ENCODE results near the gene GALNT17. TPM values are rescaled to one million over a fixed set of nuclear protein-coding genes. Genes with fewer than 3 reads are reported as not detected.
"Not testable (repeated sequence)": the region's sequence is repeated elsewhere in the genome, so short reads cannot be mapped to it uniquely, and the experiment has no call there.

Gene GALNT17
- total RNA-seq, 1 donor, result not detected

DNA sequence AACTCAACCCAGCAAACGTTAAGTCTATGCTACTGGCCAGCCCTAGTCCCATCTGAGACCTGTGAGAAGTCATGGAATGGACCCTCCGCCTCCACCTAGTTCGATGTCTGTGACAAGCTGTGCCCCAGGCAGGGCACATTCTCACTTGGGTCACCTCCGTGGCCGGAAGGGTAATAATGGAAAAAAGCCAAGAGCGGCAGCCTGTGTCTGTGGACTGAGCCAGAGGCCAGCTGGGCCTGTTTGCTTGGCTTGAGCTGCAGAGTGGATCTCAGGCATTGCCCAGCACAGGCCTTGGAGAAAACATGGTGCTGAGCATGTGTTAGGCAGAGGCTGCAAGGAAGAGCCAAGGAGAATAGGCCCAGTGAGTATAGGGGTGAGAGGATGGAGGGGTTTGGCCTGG is 97.8 kb downstream of the GALNT17 start:
- no peak for DNase-seq (ENCODE audit: low read depth in 2 of 3, low spot score in 2 of 3)

DNA sequence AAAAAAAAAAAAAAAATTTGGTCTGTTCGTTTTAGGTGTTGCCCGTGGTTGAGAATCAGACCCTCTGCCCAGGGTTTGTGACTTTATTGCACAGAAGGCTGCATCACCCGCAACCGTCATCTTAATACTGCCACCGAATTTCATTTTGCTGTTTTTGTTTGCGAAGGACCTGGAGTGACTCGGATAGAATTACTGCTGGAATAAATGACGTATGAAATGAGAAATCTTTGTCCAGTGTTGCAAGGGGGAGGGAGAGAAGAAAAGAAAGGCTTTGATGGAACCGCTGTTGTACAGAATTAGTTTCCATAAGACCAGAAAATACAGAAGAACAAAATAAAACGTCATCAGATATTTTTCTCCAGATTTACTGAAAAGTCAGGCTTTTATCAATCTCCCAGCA is 103.3 kb downstream of the GALNT17 start:
- DNase-seq (ENCODE audit: low read depth in 2 of 3, low spot score in 2 of 3), result no peak

DNA sequence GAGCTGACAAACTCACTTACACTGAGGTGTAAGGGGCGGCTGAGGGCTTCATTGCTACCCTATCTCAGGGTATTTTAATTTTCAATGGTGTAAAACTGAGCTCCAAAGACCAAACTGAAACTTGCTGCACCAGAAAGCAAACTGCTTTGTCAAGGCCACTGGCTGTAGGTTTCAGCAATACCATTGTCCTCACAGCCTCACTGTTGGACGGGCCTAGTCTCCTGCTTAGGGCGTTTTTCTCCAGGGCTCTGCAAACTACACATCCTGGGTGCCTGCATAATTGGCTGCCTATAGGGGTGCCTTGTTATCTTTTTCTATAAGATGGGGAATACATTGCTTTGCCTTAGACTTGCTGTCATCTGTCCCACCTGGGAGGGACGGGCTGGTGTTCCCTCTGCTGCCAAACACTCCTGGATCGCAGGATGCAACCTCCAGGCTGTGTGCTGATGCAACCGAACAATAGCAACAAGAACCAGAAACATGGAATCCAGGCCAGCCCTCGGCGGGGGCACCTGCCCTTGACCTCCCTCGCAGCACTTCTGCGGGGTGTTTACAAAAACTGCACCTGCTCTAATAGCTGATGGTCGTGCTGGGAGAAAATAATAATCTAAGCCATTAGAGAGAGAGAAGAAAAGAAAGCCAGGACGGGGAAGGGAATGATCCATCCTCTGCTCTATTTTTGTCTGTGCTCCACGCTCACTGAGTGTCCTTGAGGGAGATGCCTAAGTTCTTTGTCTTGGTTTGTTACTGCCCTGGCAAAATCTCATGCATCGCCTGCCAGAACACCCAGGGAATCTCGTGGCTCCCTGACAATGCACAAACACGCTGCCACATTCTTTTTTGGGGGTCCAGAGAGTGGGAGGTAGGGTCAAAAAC is 104.5 kb downstream of the GALNT17 start:
- DNase-seq (ENCODE audit: low read depth in 2 of 3, low spot score in 2 of 3), result no peak

DNA sequence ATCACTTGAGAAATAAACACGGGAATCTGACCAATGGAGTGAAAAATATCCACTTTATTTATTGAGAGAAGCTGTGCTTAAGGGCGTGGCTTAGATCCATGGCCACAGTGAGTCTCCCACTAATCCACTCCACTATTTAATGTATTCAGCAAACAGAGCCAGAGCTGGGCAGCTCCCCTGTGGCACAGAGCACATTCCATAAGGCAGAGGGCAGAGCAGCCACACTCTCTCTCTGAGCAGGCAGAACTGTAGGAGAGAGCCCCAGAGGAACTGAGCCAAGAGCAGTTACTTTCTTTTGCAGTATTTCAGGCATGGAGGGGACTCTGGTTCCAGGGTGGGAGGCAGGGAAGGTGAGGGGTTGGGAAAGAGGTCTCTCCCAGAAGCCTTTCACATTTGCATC is 106.0 kb downstream of the GALNT17 start:
- no peak for DNase-seq (ENCODE audit: low read depth in 2 of 3, low spot score in 2 of 3)

DNA sequence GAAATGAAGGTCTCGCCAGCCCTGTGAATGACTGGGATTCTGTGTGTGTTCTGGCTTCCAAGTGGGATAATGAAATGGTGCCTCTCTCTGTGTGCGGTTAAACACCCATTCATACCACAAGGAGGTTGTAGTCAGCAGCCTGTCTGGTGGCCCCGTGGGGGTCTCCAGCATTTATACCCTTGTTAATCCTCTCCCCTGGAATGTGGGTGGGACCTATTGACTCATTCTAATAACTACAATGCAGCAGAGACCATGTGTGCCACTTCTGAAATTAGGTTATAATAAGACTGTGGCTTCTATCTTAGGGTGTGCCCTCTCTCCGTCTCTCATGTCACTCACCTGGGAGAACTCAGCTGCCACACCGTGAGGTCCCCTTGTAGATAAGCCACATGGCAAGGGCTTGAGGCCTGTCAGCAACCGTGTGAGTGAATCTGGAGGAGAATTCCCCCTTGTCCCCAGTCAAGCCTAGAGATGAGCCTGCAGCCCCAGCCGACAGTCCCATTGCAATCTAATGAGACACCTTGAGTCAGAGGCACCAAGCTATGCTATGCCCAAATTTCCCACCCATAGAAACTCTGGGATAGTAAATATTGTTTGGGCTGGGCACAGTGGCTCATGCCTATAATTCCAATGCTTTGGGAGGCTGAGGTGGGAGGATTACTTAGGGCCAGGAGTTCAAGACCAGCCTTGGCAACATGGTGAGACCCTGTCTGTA is 106.8 kb downstream of the GALNT17 start:
- no peak for DNase-seq (ENCODE audit: low read depth in 2 of 3, low spot score in 2 of 3)

DNA sequence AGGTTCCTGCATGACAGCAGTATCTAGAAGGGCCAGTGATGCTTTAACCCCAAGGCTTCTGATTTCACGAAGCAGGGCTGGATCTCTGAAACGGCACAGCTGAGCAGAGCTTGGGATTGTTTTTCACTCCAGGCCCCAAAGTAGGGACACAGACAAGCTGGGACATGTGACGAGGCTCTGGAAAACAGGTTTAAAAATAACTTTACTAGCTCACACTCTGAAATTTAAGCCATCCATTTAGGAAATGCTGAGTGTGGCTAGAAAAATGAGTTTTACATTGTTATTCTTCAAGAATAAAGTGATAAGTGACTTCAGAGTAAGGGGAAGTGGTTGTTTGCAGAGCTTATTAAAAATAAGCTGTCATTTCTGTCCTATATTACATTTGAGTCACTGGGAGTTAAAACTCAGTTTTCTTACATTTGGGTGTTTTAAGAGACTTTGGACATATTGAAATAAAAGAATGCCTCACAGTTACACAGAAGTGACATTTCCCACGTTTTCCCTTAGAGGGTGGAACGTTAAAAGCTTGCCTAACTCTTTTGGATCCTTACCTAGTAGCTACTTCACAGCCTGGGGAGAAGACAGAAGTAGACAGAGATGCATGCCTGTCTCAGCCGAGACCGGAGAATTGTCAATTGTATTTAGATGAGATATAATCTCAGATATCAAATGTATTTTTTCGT is 107.8 kb downstream of the GALNT17 start:
- no peak for DNase-seq (ENCODE audit: low read depth in 2 of 3, low spot score in 2 of 3)

DNA sequence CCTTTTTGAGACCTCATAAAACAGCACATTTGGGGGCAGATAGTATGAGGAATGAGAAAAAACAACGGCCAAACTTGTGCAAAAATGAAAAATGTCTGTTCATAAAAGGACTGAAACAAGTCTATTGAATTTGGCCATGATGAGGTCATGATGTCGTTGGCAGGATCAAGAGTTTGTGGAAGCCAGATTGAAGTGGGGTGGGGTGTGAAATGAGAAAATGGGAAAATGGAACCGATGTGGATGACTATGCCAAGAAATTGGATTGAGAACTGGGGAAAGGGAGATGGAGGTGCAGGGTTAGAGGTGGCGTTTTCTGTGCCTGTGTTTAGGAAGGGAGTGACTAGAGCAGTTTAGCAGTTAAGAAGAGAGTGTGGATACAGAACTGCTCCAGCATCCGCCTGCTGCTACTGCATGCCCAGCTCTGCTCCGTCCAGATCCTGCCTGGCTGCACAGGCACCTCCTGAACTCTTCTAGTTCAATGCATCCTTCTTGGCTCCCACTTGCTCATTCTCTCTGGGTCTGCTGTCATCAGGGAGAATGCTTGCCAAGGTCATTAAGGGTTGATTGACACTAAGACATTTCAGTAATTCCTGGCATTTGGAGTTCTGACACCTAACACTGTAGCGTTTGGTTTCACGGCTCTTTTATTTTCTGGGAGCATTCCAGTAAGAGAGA is 111.9 kb downstream of the GALNT17 start:
- no peak for DNase-seq (ENCODE audit: low read depth in 2 of 3, low spot score in 2 of 3)

DNA sequence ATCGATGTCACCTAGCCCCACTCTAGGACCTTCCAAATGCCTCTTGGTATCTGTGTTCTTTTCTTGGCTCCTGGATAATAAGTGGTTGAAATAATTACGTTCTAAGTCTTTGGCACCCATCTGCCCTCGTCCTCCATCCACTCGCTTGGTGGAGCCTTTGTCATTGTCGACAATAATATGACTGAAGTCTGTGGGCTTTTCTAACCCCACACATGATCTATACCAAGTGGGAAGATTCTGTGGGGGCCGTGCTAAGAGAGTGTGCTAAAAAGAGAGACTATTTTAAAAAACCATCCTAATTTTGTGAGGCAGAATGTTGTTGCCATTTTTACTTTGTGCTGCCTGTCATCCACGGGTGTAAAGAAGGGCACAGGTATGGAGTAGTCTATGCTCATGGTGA is 113.1 kb downstream of the GALNT17 start:
- no peak for DNase-seq (ENCODE audit: low read depth in 2 of 3, low spot score in 2 of 3)

DNA sequence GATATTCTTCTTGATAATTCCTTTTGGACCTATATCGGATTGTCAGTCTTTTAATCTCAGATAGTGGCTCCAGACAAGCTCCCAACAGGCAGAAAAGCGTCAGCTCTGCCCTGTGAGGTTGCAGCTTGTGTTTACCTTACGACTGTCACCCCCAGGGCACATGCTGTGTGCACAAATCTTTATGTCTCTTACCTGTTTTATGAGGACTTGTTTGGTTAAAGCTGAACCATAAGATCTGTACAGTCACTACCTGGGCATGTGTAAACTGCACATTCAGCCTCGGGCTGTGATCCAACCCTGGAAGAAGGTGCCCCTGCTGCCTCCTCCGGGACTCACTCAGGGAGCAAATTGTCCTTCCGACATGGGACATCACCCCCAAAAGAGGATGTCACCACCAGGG is 119.8 kb downstream of the GALNT17 start:
- DNase-seq (ENCODE audit: low read depth in 2 of 3, low spot score in 2 of 3), result no peak

DNA sequence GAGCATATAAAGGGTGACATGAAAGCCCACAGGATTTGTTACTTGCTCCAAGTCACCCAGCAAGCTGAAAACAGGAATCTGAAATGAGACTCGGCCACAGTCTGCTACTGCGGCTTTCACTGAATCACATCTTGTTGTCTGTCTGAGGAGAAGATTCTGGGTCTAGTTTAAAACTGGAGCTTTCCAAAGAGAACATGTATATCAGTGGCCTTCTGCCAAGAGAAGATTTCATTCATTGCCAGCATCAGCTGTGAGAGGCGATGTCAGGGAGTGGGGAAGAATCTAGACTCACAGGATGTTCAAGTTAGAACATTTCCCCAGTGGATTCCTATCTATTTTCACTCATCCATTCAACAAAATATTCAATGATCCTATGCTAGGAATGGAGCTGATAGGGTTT is 122.8 kb downstream of the GALNT17 start:
- DNase-seq (ENCODE audit: low read depth in 2 of 3, low spot score in 2 of 3), result no peak

DNA sequence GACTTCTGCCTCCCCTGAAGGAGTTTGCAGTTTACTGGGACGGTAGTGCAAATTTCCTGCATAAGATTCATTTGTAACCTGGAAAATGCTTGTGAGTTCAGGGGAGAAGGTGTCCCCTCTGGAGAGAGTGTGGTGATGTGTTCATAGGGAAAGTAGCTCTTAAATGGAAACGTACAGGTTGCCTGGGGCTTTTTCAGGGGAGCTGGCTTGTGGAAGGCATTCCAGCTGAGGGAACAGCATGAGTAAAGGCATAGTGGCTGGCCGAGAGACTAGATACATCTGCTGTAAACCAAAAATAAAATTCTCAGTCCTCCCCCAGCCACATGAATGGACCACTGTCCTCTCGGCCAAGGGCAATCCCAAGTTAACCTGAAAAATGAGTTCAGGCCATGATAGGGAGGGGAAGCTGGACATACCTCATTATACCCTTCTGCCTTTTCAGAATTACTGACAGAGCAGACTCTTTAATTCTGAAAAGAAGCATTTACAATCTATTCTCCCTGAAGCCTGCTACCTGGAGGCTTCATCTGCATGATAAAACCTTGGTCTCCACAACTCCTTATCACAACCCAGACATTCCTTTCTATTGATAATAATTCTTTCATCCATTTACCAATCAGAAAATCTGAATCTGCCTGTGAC is 123.7 kb downstream of the GALNT17 start:
- DNase-seq (ENCODE audit: low read depth in 2 of 3, low spot score in 2 of 3), result no peak

DNA sequence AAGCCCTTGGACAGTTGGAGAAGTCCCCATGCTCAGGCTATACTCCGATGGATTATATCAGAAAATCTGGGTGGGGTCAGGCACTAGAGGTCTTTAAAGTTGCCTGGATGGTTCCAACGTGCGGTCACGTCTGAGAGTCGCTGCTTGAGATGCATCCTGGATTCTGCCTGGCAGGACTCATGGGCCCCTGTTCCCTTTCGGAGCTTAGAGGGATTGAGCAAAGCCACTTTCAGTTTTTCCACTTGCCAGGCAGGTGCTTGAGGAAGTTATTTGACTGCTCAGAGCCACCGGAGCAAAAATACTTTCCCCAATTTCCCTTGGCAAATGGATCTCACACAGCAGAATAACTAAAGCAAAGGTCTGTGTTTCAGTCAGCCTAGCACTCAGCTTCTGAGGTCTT is 129.1 kb downstream of the GALNT17 start:
- no peak for DNase-seq (ENCODE audit: low read depth in 2 of 3, low spot score in 2 of 3)

DNA sequence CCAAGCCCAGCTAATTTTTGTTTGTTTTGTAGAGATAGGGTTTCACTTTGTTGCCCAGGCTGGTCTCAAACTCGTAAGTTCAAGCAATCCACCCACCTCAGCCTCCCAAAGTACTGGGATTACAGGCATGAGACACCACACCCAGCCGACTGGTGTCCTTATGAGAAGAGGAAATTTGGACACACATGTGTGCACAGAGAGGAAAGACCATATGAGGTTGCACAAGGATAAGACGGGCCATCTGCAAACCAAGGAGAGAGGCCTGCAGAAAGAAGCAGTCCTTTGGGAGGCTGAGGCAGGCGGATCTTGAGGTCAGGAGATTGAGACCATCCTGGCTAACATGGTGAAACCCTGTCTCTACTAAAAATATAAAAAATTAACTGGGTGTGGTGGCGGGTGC is 130.9 kb downstream of the GALNT17 start:
- not testable (repeated sequence) for DNase-seq (ENCODE audit: low read depth in 2 of 3, low spot score in 2 of 3)

DNA sequence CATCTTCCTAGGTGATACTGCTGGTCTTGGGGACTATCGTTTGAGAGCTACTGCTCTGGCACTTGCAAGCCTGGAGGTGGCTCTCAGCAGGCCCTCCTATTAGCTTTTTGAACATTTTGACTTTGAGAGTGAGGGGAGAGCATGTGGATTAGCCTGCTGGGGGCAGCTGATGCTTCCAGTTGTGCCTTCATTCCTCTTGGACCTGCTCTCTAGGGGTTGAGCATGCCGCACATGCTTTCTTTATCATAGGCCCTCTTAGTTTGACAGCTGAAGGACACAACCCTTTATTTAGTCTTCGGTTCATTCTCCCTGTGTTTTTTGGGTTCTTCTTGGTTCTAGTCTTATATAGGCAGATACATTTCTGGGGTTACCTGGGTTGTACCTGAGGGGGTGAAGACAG is 132.1 kb downstream of the GALNT17 start:
- DNase-seq (ENCODE audit: low read depth in 2 of 3, low spot score in 2 of 3), result no peak

DNA sequence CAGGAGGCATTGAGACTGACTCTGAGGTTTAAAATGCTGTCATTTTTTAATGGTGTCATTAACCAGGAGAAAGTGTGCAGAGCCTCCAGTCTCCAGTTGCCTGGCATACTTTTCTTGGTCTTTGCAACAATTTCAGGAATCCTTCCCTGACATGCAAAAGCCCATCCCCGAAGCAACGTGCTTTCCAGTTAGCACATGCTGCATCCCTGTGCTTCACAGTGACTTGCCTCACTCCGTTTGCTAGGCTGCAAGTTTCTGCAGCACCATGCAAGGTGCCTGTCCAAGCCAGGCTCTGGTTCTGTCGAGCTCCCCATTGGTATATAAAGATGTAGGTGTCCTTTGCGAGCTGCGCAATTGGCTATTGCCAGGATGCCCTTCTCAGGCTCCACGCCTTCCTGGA is 135.0 kb downstream of the GALNT17 start:
- DNase-seq (ENCODE audit: low read depth in 2 of 3, low spot score in 2 of 3), result no peak

DNA sequence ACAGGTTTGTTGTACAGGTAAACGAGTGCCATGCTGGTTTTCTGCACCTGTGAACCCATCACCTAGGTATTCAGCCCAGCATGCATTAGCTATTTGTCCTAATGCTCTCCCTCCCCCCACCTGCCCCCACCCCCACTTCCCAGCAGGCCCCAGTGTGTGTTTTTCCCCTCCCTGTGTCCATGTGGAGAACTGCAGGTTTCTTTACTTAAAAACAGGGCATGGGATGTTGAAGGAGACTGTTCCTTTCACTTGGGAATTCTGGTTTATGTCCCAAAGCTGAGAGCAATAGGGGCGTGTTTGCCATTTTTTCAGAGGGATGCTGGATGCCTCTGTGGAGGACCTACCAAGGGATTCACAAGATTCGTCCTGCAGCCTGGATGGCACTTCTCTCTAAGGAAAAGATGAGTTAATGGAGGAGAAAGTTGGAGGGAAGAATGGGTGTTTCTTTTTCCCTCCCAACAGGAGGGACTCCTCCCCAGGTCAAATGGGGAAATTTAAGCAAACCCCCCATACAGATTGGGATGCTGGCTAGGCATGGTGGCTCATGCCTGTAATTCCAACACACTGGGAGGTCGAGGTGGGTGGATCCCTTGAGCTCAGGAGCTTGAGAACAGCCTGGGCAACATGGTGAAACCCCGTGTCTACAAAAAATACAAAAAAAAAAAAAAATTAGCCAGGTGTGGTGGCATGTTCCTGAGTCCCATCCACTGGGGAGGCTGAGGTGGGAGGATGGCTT is 136.0 kb downstream of the GALNT17 start:
- no peak for DNase-seq (ENCODE audit: low read depth in 2 of 3, low spot score in 2 of 3)

DNA sequence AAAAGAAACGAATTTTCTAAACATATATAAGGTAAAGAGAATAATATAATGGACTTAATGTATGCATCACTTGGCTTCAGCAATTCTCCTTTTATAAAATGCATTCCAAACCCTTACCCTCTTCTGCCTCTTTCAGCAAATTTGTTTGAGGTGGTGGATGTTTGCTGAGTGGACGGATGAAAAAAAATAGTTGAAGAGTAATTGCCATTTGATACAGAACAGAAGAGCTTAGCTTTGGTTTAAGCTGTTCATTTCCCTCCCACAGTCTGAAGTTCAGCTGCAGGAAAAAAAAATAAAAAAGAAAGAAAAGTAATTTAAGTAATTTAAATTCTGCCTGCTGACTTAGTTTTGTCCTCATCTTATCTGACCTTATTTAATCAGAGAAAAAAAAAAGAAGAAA is 138.6 kb downstream of the GALNT17 start:
- DNase-seq (ENCODE audit: low read depth in 2 of 3, low spot score in 2 of 3), result no peak

DNA sequence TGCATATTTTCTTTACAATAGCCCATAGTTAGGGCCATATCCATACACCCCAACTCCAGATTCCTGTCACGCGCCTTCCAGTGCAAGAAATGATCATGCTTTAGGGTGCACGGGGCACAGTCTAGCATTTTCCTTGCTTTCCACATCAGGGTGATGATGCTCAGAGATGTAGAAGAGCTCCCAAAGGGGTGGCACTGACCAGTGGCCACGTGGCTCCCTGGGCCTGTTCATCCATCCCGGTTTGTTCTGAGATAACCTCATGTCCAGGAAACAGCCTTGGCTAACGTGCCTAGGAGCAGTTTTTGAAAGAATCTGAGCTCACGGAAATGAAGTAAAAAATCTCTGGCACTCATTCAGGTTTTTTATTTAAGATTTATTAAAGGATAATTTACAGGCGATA is 139.3 kb downstream of the GALNT17 start:
- no peak for DNase-seq (ENCODE audit: low read depth in 2 of 3, low spot score in 2 of 3)

DNA sequence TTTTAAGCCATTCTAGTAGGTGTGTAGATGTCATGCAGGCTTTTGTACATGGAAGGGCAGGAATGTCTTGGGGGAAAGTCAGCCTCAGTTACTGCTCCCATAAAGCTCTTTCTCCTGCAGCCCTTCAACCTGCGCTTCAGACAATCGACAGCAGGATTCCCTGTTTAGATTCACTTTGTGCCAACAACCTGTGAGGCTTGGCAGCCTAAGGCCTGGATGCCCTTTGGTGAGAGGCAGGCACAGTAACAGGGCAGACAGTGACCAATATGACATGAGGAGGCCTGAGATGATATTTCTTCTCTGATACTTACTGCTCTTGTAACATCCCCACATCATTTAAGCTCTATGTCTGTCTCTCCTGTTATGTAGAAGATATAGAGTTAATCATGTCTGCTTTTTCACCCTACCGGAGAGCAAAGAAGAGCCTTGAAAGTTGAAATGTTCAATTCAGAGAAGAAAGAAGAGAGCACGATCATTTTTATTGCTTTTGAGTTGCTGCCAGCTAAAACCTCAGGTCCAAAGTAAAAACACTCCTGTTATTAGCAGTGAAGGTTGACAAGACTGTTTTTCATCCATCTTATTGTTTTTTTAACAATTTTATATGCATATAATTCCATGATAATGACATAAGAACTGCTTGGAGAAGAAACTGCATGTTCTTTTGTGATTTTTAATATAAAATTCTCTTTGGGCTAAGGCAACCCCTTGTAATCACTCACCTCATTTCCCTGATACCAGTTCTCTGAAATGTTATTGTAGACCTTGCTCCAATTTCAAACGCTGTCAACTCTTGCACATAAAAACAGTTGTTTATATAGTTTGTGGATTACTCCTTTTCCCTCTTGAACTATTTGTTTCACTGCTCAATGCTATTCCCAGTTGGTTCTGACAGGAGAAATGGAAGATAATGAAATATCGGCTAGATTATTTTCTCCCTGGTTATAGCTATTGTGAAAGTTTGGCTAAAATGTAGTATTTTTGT is 140.9 kb downstream of the GALNT17 start:
- DNase-seq (ENCODE audit: low read depth in 2 of 3, low spot score in 2 of 3), result no peak

Data from hematopoietic multipotent progenitor cell (in vitro differentiated cells).